GM12892 (cell line): ENCODE measurements around the gene ZFYVE27.

Experiments used
- POLR2A ChIP-seq: IDR thresholded peaks from 2 replicates; pipeline ENCODE4 v1.6.1; 2011; ENCODE audit warnings: low read depth, low read length, control low read depth
- POLR2AphosphoS5 ChIP-seq: IDR thresholded peaks from 2 replicates; pipeline ENCODE4 v1.6.1; 2011; ENCODE audit warnings: low read depth, low read length, control low read depth

DNA sequence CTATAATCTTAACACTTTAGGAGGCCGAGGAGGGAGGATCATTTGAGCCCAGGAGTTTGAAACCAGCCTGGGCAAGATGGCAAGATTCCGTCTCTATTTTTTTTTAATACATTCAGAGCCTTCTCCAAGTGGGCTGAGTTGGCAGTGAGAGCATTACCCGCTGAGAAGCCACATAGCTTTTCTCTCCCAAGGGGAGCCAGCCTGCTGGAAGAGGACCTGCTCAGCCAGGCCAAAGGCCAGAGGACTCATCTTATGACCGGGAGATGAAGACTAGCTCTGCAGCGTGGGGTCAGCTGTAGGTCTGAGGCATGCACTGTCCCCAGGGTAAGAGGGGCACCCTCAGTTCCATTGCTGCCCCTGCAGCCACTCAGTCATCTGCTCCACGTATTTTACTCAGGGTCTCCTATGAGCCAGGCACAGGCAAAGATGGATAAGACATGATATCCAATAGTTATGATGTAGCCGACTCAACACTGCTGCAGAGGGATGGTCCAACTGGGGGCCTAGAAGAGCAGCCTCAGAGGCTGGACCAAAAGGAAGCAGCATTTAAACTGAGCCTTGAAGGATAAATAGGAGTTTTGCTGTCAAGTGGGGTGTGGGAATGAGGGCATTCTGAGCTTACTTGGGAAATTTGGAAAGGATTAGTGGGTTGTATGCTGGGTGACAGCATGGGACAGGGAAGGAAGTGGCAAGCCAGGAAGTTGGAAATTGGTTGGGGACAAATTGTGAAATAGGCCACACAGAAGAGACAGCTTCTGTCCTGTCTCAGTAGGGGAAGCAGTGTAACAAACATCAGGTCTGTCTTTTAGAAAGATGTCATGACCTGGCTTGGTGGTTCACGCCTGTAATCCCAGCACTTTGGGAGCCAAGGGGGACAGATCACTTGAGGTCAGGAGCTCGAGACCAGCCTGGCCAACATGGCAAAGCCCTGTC lies 25.0 kb upstream of the ZFYVE27 start:
- TF ChIP-seq POLR2A: no peak
- TF ChIP-seq POLR2AphosphoS5: no peak
